IMR-90 (cell line): ENCODE data around the gene SORBS1. TPM values are rescaled to one million over a fixed set of nuclear protein-coding genes. Genes with fewer than 3 reads are reported as not detected.

ENCODE experiments used
- ATAC-seq: fragments of 200-7000 bp; cut with Tn5 transposase; 2 replicates; pipeline ENCODE4 v1.9.1; 2020; ENCODE audit warnings: low read depth, mild to moderate bottlenecking, moderate library complexity
- BruUV-seq: library from RNA; stranded (reverse); fragments of 400-500 nt; replicated peaks from 2 replicates; lab custom pipeline; 2021; lab: Mats Ljungman, UMichigan
- CTCF ChIA-PET: fragments of 300-600 bp; formaldehyde crosslinking; extraction: SDS; loops from one replicate; lab custom pipeline; 2021; ENCODE audit warnings: antibody characterized with exemption; lab: Yijun Ruan, JAX
- POLR2A ChIA-PET: fragments of 300-600 bp; sonication (Branson Sonifier 250); formaldehyde crosslinking; loops from one replicate; lab custom pipeline; 2022; ENCODE audit warnings: antibody characterized with exemption; ENCODE audit not compliant: unreplicated experiment; lab: Charles Lee
- DNase-seq: peaks from one replicate; pipeline ENCODE4 v3.0.0; 2013
- H2AFZ ChIP-seq: replicated peaks from 2 replicates; pipeline ENCODE3; 2013; ENCODE audit warnings: low read length, mild to moderate bottlenecking; ENCODE audit not compliant: poor library complexity
- H2AK5ac ChIP-seq: 2 replicates; pipeline ENCODE4 v1.6.1; 2013; ENCODE audit warnings: low read depth, low read length, inconsistent platforms
- H2AK9ac ChIP-seq: replicated peaks from 2 replicates; pipeline ENCODE3; 2013; ENCODE audit warnings: mild to moderate bottlenecking, low read depth, low read length, moderate library complexity; ENCODE audit not compliant: poor library complexity
- H2BK120ac ChIP-seq: 2 replicates; pipeline ENCODE4 v1.6.1; 2013; ENCODE audit warnings: low read depth, low read length, inconsistent platforms
- H2BK15ac ChIP-seq: 3 replicates; pipeline ENCODE4 v1.6.1; 2013; ENCODE audit warnings: low read depth, low read length, inconsistent platforms
- H2BK20ac ChIP-seq: 2 replicates; pipeline ENCODE4 v1.6.1; 2013; ENCODE audit warnings: low read depth, mild to moderate bottlenecking, inconsistent platforms, low read length, moderate library complexity
- H2BK5ac ChIP-seq: 2 replicates; pipeline ENCODE4 v1.6.1; 2013; ENCODE audit warnings: mild to moderate bottlenecking, low read depth, low read length, inconsistent platforms; ENCODE audit not compliant: poor library complexity, severe bottlenecking
- H3K14ac ChIP-seq: replicated peaks from 2 replicates; pipeline ENCODE4 v1.6.1; 2013; ENCODE audit warnings: low read depth, low read length, inconsistent platforms
- H3K18ac ChIP-seq: 2 replicates; pipeline ENCODE4 v1.6.1; 2013; ENCODE audit warnings: low read depth, low read length, control low read depth
- H3K23ac ChIP-seq: 2 replicates; pipeline ENCODE4 v1.6.1; 2013; ENCODE audit warnings: low read depth, low read length, inconsistent platforms
- H3K27ac ChIP-seq: 2 replicates; pipeline ENCODE4 v1.5.1; 2013; ENCODE audit warnings: mild to moderate bottlenecking, control low read depth, low read length; ENCODE audit not compliant: insufficient read depth
- H3K27me3 ChIP-seq: 2 replicates; pipeline ENCODE4 v1.6.1; 2013; ENCODE audit warnings: low read length; ENCODE audit not compliant: control insufficient read depth, insufficient read depth
- H3K36me3 ChIP-seq: 2 replicates; pipeline ENCODE4 v1.6.1; 2013; ENCODE audit warnings: low read length, mixed read lengths; ENCODE audit not compliant: control insufficient read depth, insufficient read depth
- H3K4ac ChIP-seq: 2 replicates; pipeline ENCODE4 v1.6.1; 2013; ENCODE audit warnings: low read depth, low read length, inconsistent platforms
- H3K4me1 ChIP-seq: 2 replicates; pipeline ENCODE4 v1.6.1; 2013; ENCODE audit warnings: low read length, mixed read lengths; ENCODE audit not compliant: control insufficient read depth, insufficient read depth
- H3K4me2 ChIP-seq: 2 replicates; pipeline ENCODE4 v1.6.1; 2013; ENCODE audit warnings: low read depth, mild to moderate bottlenecking, control low read depth, low read length, moderate library complexity
- H3K4me3 ChIP-seq: 2 replicates; pipeline ENCODE4 v1.5.1; 2013; ENCODE audit warnings: low read depth, mild to moderate bottlenecking, control low read depth, low read length, moderate library complexity; ENCODE audit not compliant: insufficient read depth
- H3K56ac ChIP-seq: 2 replicates; pipeline ENCODE4 v1.6.1; 2013; ENCODE audit warnings: low read length, inconsistent platforms; ENCODE audit not compliant: insufficient read depth; ENCODE audit errors: extremely low read depth
- H3K79me1 ChIP-seq, 2 experiments: 2 replicates each; pipeline ENCODE4 v1.6.1; 2013; ENCODE audit warnings: low read length in 2 of 2, inconsistent platforms in 1 of 2, low read depth in 1 of 2
- H3K9ac ChIP-seq: 2 replicates; pipeline ENCODE4 v1.6.1; 2013; ENCODE audit warnings: low read depth, low read length, control low read depth
- H3K9me1 ChIP-seq: 2 replicates; pipeline ENCODE4 v1.6.1; 2013; ENCODE audit warnings: low read length, inconsistent platforms; ENCODE audit not compliant: insufficient read depth
- H3K9me3 ChIP-seq: 2 replicates; pipeline ENCODE4 v1.6.1; 2013; ENCODE audit warnings: low read length; ENCODE audit not compliant: control insufficient read depth, insufficient read depth
- H4K20me1 ChIP-seq: 2 replicates; pipeline ENCODE4 v1.6.1; 2013; ENCODE audit warnings: low read length, inconsistent platforms; ENCODE audit not compliant: insufficient read depth
- H4K5ac ChIP-seq: 2 replicates; pipeline ENCODE4 v1.6.1; 2013; ENCODE audit warnings: mild to moderate bottlenecking, low read depth, low read length, control low read depth
- H4K8ac ChIP-seq, 2 experiments: 2 replicates each; pipeline ENCODE4 v1.6.1; 2013; ENCODE audit warnings: low read depth in 2 of 2, low read length in 2 of 2, control low read depth in 1 of 2, inconsistent platforms in 1 of 2
- H4K91ac ChIP-seq: 2 replicates; pipeline ENCODE4 v1.6.1; 2013; ENCODE audit warnings: low read depth, low read length, inconsistent platforms; ENCODE audit not compliant: insufficient read depth
- BHLHE40 ChIP-seq: fragments of 150-350 bp; IDR thresholded peaks from 2 replicates; pipeline ENCODE4 v1.6.1; 2016; ENCODE audit warnings: mild to moderate bottlenecking, low read depth, low read length
- CEBPB ChIP-seq: IDR thresholded peaks from 2 replicates; pipeline ENCODE4 v1.6.1; 2012; ENCODE audit warnings: low read depth, low read length, improper control_type of control experiment
- CHD1 ChIP-seq: IDR thresholded peaks from 2 replicates; pipeline ENCODE4 v1.6.1; 2012; ENCODE audit warnings: low read depth, low read length, improper control_type of control experiment
- FOS ChIP-seq: fragments of 150-350 bp; IDR thresholded peaks from 2 replicates; pipeline ENCODE4 v1.6.1; 2016; ENCODE audit warnings: low read depth, low read length
- MAFK ChIP-seq: IDR thresholded peaks from 2 replicates; pipeline ENCODE4 v1.6.1; 2012; ENCODE audit warnings: low read depth, low read length, improper control_type of control experiment
- MAZ ChIP-seq: IDR thresholded peaks from 2 replicates; pipeline ENCODE4 v1.6.1; 2012; ENCODE audit warnings: low read depth, mild to moderate bottlenecking, low read length, improper control_type of control experiment, moderate library complexity, borderline replicate concordance
- MXI1 ChIP-seq: IDR thresholded peaks from 2 replicates; pipeline ENCODE4 v1.6.1; 2012; ENCODE audit warnings: low read depth, mild to moderate bottlenecking, low read length, moderate library complexity, borderline replicate concordance
- NFE2L2 ChIP-seq: fragments of 150-350 bp; IDR thresholded peaks from 2 replicates; pipeline ENCODE4 v1.6.1; 2016; ENCODE audit warnings: low read depth, mild to moderate bottlenecking, low read length
- POLR2A ChIP-seq: IDR thresholded peaks from 2 replicates; pipeline ENCODE4 v1.6.1; 2012; ENCODE audit warnings: mild to moderate bottlenecking, low read depth, low read length
- RAD21 ChIP-seq: IDR thresholded peaks from 2 replicates; pipeline ENCODE4 v1.6.1; 2012; ENCODE audit warnings: low read length, improper control_type of control experiment
- RCOR1 ChIP-seq: IDR thresholded peaks from 2 replicates; pipeline ENCODE4 v1.6.1; 2012; ENCODE audit warnings: mild to moderate bottlenecking, low read length, improper control_type of control experiment; ENCODE audit not compliant: insufficient replicate concordance
- RFX5 ChIP-seq: IDR thresholded peaks from 2 replicates; pipeline ENCODE4 v1.8.0; 2012; ENCODE audit warnings: low read depth, mild to moderate bottlenecking, low read length, moderate library complexity
- SMC3 ChIP-seq: fragments of 150-350 bp; IDR thresholded peaks from 2 replicates; pipeline ENCODE4 v1.6.1; 2016; ENCODE audit warnings: low read depth, mild to moderate bottlenecking, antibody characterized with exemption, low read length, moderate library complexity
- WGBS, 2 experiments: methylation state at CpG; one replicate each; pipeline versions ENCODE4 v1.1.5 to v1.1.7; 2013; ENCODE audit warnings: missing lambda C conversion rate in 2 of 2; ENCODE audit not compliant: insufficient read length in 1 of 2; ENCODE audit errors: extremely low coverage in 2 of 2; 5-methylcytosine and 5-hydroxymethylcytosine counted together
- dilution Hi-C: fragments of 300-500 bp; cut with HindIII; formaldehyde crosslinking; loops from one replicate; pipeline ENCODE4 v1.14.3; 2018; ENCODE audit warnings: low sequenced_read_pairs; ENCODE audit not compliant: unreplicated experiment
- in situ Hi-C: fragments of 300-500 bp; cut with MboI; formaldehyde crosslinking; loops from 3 replicates; pipeline ENCODE4 v1.14.3; 2019; ENCODE audit warnings: low sequenced_read_pairs, inconsistent platforms, mixed read lengths
- intact Hi-C: fragments of 100-400 bp; cut with micrococcal nuclease; formaldehyde crosslinking; loops from 2 replicates; pipeline ENCODE4 v1.10.0; 2022
- polyA plus RNA-seq, 3 experiments: library from polyadenylated mRNA; depleted of rRNA; stranded (reverse); fragments of >200 nt; gene quantifications; 2 replicates each; pipeline ENCODE4 v1.2.3, GENCODE V29; 2012; ENCODE audit warnings: low replicate concordance in 1 of 3
- total RNA-seq: library from RNA; depleted of rRNA; stranded (reverse); fragments of >200 nt; gene quantifications from 2 replicates; pipeline ENCODE4 v1.2.3, GENCODE V29; 2012
- TF ChIP-seq, protein P1 (sequence below): conservative IDR thresholded peaks from 2 replicates; pipeline ENCODE4 v1.5.1; 2012; ENCODE audit warnings: mild to moderate bottlenecking, low read depth, low read length, improper control_type of control experiment
- TF ChIP-seq, protein P2 (sequence below): fragments of 150-350 bp; IDR thresholded peaks from 2 replicates; pipeline ENCODE4 v1.6.1; 2017; ENCODE audit warnings: mild to moderate bottlenecking, antibody characterized with exemption, low read length, low read depth
- TF ChIP-seq, protein P3 (sequence below): fragments of 150-350 bp; IDR thresholded peaks from 2 replicates; pipeline ENCODE4 v1.6.1; 2016; ENCODE audit warnings: low read depth, mild to moderate bottlenecking, low read length, moderate library complexity, borderline replicate concordance

The SORBS1 gene
- total and polyA plus RNA-seq, 2 of the 4 experiments (the other 2 are of a cell fraction), result 0.18 to 0.32 TPM

DNA sequence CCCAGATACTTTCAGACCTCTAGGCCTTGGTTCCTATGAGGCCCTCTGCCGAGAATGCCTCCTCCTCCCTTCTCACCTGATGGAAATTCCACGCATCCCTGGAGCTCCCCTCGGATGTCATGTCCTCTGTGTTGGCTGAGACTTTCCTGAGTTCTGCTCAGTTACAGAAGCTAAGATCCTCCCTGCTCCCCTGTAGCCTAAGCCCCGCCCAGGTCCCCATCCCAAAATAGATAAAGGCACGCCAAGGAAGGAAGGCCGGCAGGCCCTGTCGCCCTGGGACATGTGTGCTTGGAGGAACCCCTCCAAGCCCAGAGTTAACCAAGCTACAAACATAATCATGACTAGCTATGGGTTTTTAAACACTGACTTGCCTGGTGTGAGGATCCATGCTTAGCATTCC is 123.5 kb downstream of the SORBS1 start:
- H4K8ac ChIP-seq, result no peak overlapping the region
- no peaks in the 10 kb centered on the region for H3K4me1 ChIP-seq
- no peak overlapping the region for H3K18ac ChIP-seq
- in situ Hi-C loops (no loop called here), intact Hi-C loops (loop anchor here (10.0 kb wide), 1 partner anchor 427 kb away; no protein-coding TSS in a partner anchor), dilution Hi-C loops (no loop called here)
- no peak overlapping the region for H2BK5ac ChIP-seq
- peaks cover 19% of the 10 kb centered on the region for H3K27me3 ChIP-seq
- H2BK15ac ChIP-seq, result no peak overlapping the region
- H3K23ac ChIP-seq, result no peak overlapping the region
- ATAC-seq, result no peak
- H3K9me1 ChIP-seq, result no peaks in the 10 kb centered on the region
- no peaks in the 10 kb centered on the region for H3K79me1 ChIP-seq
- POLR2A ChIA-PET, result no interaction called here
- no peak for TF ChIP-seq MAFK
- no peak for TF ChIP-seq CEBPB
- no peak for TF ChIP-seq RCOR1
- no peak for TF ChIP-seq NFE2L2
- TF ChIP-seq RAD21, result no peak
- TF ChIP-seq MAZ, result no peak
- no peak for TF ChIP-seq POLR2A
- TF ChIP-seq SMC3, result no peak
- no peak for TF ChIP-seq MXI1
- TF ChIP-seq, protein P1, sequence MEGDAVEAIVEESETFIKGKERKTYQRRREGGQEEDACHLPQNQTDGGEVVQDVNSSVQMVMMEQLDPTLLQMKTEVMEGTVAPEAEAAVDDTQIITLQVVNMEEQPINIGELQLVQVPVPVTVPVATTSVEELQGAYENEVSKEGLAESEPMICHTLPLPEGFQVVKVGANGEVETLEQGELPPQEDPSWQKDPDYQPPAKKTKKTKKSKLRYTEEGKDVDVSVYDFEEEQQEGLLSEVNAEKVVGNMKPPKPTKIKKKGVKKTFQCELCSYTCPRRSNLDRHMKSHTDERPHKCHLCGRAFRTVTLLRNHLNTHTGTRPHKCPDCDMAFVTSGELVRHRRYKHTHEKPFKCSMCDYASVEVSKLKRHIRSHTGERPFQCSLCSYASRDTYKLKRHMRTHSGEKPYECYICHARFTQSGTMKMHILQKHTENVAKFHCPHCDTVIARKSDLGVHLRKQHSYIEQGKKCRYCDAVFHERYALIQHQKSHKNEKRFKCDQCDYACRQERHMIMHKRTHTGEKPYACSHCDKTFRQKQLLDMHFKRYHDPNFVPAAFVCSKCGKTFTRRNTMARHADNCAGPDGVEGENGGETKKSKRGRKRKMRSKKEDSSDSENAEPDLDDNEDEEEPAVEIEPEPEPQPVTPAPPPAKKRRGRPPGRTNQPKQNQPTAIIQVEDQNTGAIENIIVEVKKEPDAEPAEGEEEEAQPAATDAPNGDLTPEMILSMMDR, result no peak
- TF ChIP-seq CHD1, result no peak
- no peak for TF ChIP-seq FOS
- TF ChIP-seq, protein P2, sequence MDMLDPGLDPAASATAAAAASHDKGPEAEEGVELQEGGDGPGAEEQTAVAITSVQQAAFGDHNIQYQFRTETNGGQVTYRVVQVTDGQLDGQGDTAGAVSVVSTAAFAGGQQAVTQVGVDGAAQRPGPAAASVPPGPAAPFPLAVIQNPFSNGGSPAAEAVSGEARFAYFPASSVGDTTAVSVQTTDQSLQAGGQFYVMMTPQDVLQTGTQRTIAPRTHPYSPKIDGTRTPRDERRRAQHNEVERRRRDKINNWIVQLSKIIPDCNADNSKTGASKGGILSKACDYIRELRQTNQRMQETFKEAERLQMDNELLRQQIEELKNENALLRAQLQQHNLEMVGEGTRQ, result no peak
- TF ChIP-seq, protein P3, sequence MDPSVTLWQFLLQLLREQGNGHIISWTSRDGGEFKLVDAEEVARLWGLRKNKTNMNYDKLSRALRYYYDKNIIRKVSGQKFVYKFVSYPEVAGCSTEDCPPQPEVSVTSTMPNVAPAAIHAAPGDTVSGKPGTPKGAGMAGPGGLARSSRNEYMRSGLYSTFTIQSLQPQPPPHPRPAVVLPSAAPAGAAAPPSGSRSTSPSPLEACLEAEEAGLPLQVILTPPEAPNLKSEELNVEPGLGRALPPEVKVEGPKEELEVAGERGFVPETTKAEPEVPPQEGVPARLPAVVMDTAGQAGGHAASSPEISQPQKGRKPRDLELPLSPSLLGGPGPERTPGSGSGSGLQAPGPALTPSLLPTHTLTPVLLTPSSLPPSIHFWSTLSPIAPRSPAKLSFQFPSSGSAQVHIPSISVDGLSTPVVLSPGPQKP, result no peak
- TF ChIP-seq RFX5, result no peak
- no peak for TF ChIP-seq BHLHE40
- no peak overlapping the region for H4K5ac ChIP-seq
- no peak for DNase-seq
- H3K56ac ChIP-seq, result no peak overlapping the region
- no peak overlapping the region for H2AK9ac ChIP-seq
- no peaks in the 10 kb centered on the region for H4K20me1 ChIP-seq
- H3K9ac ChIP-seq, result no peak overlapping the region
- no peak overlapping the region for H2BK120ac ChIP-seq
- no peak overlapping the region for H3K27ac ChIP-seq
- no TSS peak for BruUV-seq
- 67% methylated on average over 1 of the region's 7 CpGs; no CpG with 5 or more reads in 1 of the 2 experiments for WGBS, 2 experiments
- CTCF ChIA-PET, result no interaction called here
- H2AFZ ChIP-seq, result no peak overlapping the region
- no peak overlapping the region for H2BK20ac ChIP-seq
- no peak overlapping the region for H2AK5ac ChIP-seq
- no peaks in the 10 kb centered on the region for H3K36me3 ChIP-seq
- H3K9me3 ChIP-seq, result no peaks in the 10 kb centered on the region
- no peak overlapping the region for H3K4ac ChIP-seq
- no peak overlapping the region for H4K91ac ChIP-seq
- H3K4me2 ChIP-seq, result no peak overlapping the region
- H3K14ac ChIP-seq, result no peak overlapping the region
- no peak overlapping the region for H3K4me3 ChIP-seq
